ENCODE measurements around the gene UMODL1. TPM values are rescaled to one million over a fixed set of nuclear protein-coding genes. Genes with fewer than 3 reads are reported as not detected.

The UMODL1 gene
- total RNA-seq, 1 donor from 2014 or later = 0.49 TPM

- intact Hi-C loops (cut with DNase I) = no loop called here
- no peak overlapping the region for H3K4me3 ChIP-seq
- DNase-seq (no peak), ATAC-seq (no peak)
- H3K4me1 ChIP-seq = peaks cover 15% of the 10 kb centered on the region
- no peak overlapping the region for H3K27ac ChIP-seq
- TF ChIP-seq CTCF (IDR thresholded peaks at IDR 0.05) = no peak
- no peaks in the 10 kb centered on the region for H3K9me3 ChIP-seq
- H3K36me3 ChIP-seq = no peaks in the 10 kb centered on the region
- H3K27me3 ChIP-seq = no peaks in the 10 kb centered on the region
Observed at GRCh38 chr21:42067531-42068255, 3.4 kb upstream of the UMODL1 start.

- Histone ChIP-seq H3K27ac (no peak overlapping the region), H3K4me3 (no peak overlapping the region), H3K9me3 (no peaks in the 10 kb centered on the region), H3K27me3 (no peaks in the 10 kb centered on the region), H3K4me1 (peaks cover 10% of the 10 kb centered on the region), H3K36me3 (no peaks in the 10 kb centered on the region)
- ATAC-seq = no peak
- DNase-seq = no peak
- intact Hi-C loops (cut with DNase I) = no loop called here
- TF ChIP-seq CTCF (IDR thresholded peaks at IDR 0.05) = no peak
Observed at GRCh38 chr21:42068256-42068545, 2.9 kb upstream of the UMODL1 start.

- no peak for TF ChIP-seq CTCF (IDR thresholded peaks at IDR 0.05)
- DNase-seq (no peak), ATAC-seq (no peak)
- no peaks in the 10 kb centered on the region for H3K9me3 ChIP-seq
- intact Hi-C loops (cut with DNase I) = no loop called here
- H3K4me3 ChIP-seq = no peak overlapping the region
- H3K27me3 ChIP-seq = no peaks in the 10 kb centered on the region
- H3K4me1 ChIP-seq = peaks cover 6% of the 10 kb centered on the region
- H3K27ac ChIP-seq = no peak overlapping the region
- H3K36me3 ChIP-seq = no peaks in the 10 kb centered on the region
Observed at GRCh38 chr21:42068592-42068991, 2.5 kb upstream of the UMODL1 start.

GRCh38 chr21:42069327-42069726 lies 1.8 kb upstream of the UMODL1 start:
- H3K4me3 ChIP-seq = no peak overlapping the region
- intact Hi-C loops (cut with DNase I) = no loop called here
- no peak overlapping the region for H3K27ac ChIP-seq
- no peak for ATAC-seq
- no peaks in the 10 kb centered on the region for H3K4me1 ChIP-seq
- TF ChIP-seq CTCF (IDR thresholded peaks at IDR 0.05) = no peak
- no peaks in the 10 kb centered on the region for H3K36me3 ChIP-seq
- no peaks in the 10 kb centered on the region for H3K9me3 ChIP-seq
- H3K27me3 ChIP-seq = no peaks in the 10 kb centered on the region
- DNase-seq = no peak

GRCh38 chr21:42069843-42070242 lies 1.3 kb upstream of the UMODL1 start:
- H3K27me3 ChIP-seq = no peaks in the 10 kb centered on the region
- ATAC-seq = no peak
- TF ChIP-seq CTCF (IDR thresholded peaks at IDR 0.05) = no peak
- H3K4me3 ChIP-seq = no peak overlapping the region
- no peaks in the 10 kb centered on the region for H3K36me3 ChIP-seq
- H3K4me1 ChIP-seq = no peaks in the 10 kb centered on the region
- no peaks in the 10 kb centered on the region for H3K9me3 ChIP-seq
- no peak for DNase-seq
- intact Hi-C loops (cut with DNase I) = no loop called here
- H3K27ac ChIP-seq = no peak overlapping the region
